Breast epithelium (tissue), 4 donors: ENCODE data around the gene SLC16A13. TPM values are rescaled to one million over a fixed set of nuclear protein-coding genes. Genes with fewer than 3 reads are reported as not detected.
A peak's percentile ranks its signal among the peaks of the same experiment; 100 is the strongest.
"Not testable (repeated sequence)": the region's sequence is repeated elsewhere in the genome, so short reads cannot be mapped to it uniquely, and the experiment has no call there.

Source experiments
- DNase-seq, 2 donors: peaks; one replicate each; pipeline ENCODE4 v3.0.0-alpha.2; 2019; ENCODE audit warnings: low spot score in 2 of 2
- H3K27ac ChIP-seq, 2 donors: fragments of 200-600 bp; sonication (generic) in 1 of 2; one replicate each; pipeline ENCODE4 v1.5.1; 2016 to 2019; ENCODE audit warnings: mild to moderate bottlenecking in 1 of 2
- H3K27me3 ChIP-seq, 2 donors: fragments of 200-600 bp; sonication (generic) in 1 of 2; one replicate each; pipeline versions ENCODE4 v1.5.1 to v1.6.0; 2017 to 2019; ENCODE audit warnings: control low read depth in 1 of 2, mild to moderate bottlenecking in 1 of 2
- H3K36me3 ChIP-seq: fragments of 200-600 bp; one replicate; pipeline ENCODE4 v1.5.1; 2019
- H3K4me1 ChIP-seq, 2 donors: fragments of 200-600 bp; sonication (generic); one replicate each; pipeline ENCODE4 v1.5.1; 2016 to 2019; ENCODE audit warnings: control low read depth in 1 of 2
- H3K4me3 ChIP-seq, 3 donors: fragments of 200-600 bp; sonication (generic); 1 replicate in 2 of 3; 2 replicates in 1 of 3; pipeline ENCODE4 v1.5.1; 2016 to 2019; ENCODE audit warnings: mild to moderate bottlenecking in 3 of 3, moderate library complexity in 2 of 3
- H3K9me3 ChIP-seq, 2 donors: fragments of 200-600 bp; sonication (generic) in 1 of 2; one replicate each; pipeline ENCODE4 v1.5.1; 2016 to 2019; ENCODE audit warnings: control low read depth in 1 of 2
- POLR2A ChIP-seq: fragments of 450-650 bp; IDR thresholded peaks from one replicate; pipeline ENCODE4 v1.6.1; 2016; ENCODE audit warnings: antibody characterized with exemption, mild to moderate bottlenecking, moderate library complexity
- POLR2AphosphoS5 ChIP-seq, 3 donors: sonication (generic); formaldehyde crosslinking; IDR thresholded peaks; one replicate each; pipeline ENCODE4 v1.6.1; 2017; ENCODE audit warnings: antibody characterized with exemption in 3 of 3
- intact Hi-C: fragments of 100-400 bp; cut with DNase I; formaldehyde crosslinking; loops from one replicate; pipeline ENCODE4 v1.15.1; 2023; ENCODE audit warnings: low total_unique reads
- total RNA-seq, 3 donors: library from RNA; depleted of rRNA; stranded (reverse); fragments of >200 nt; gene quantifications; one replicate each; pipeline ENCODE4 v1.1.0, GENCODE V29; 2016
- TF ChIP-seq, protein P1 (sequence below), 3 donors: fragments of 450-650 bp; IDR thresholded peaks; one replicate each; pipeline ENCODE4 v1.5.1; 2016 to 2017; ENCODE audit warnings: antibody characterized with exemption in 3 of 3, mild to moderate bottlenecking in 3 of 3, moderate library complexity in 3 of 3

Gene SLC16A13, protein sequence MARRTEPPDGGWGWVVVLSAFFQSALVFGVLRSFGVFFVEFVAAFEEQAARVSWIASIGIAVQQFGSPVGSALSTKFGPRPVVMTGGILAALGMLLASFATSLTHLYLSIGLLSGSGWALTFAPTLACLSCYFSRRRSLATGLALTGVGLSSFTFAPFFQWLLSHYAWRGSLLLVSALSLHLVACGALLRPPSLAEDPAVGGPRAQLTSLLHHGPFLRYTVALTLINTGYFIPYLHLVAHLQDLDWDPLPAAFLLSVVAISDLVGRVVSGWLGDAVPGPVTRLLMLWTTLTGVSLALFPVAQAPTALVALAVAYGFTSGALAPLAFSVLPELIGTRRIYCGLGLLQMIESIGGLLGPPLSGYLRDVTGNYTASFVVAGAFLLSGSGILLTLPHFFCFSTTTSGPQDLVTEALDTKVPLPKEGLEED
- 1 to 10 TPM in 2 of 3 donors, under 1 TPM in 1; 0.32 to 3.5 (median 2.6) TPM for total RNA-seq

- Histone ChIP-seq H3K9me3 (no peaks in the 10 kb centered on the region), H3K27me3 (no peaks in the 10 kb centered on the region), H3K4me3 (peak within 1 kb of the TSS; percentile 55 to 91 (median 71)), H3K4me1 (peaks cover 0 to 8% of the 10 kb centered on the region in 2 donors), H3K27ac (peak within 1 kb of the TSS; percentile 94 to 96), H3K36me3 (no peaks in the 10 kb centered on the region)
- intact Hi-C loops, result no loop called here
- DNase-seq, result peak; percentile 96 to 98
- TF ChIP-seq, protein P1, sequence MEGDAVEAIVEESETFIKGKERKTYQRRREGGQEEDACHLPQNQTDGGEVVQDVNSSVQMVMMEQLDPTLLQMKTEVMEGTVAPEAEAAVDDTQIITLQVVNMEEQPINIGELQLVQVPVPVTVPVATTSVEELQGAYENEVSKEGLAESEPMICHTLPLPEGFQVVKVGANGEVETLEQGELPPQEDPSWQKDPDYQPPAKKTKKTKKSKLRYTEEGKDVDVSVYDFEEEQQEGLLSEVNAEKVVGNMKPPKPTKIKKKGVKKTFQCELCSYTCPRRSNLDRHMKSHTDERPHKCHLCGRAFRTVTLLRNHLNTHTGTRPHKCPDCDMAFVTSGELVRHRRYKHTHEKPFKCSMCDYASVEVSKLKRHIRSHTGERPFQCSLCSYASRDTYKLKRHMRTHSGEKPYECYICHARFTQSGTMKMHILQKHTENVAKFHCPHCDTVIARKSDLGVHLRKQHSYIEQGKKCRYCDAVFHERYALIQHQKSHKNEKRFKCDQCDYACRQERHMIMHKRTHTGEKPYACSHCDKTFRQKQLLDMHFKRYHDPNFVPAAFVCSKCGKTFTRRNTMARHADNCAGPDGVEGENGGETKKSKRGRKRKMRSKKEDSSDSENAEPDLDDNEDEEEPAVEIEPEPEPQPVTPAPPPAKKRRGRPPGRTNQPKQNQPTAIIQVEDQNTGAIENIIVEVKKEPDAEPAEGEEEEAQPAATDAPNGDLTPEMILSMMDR (IDR thresholded peaks at IDR 0.05), result peak in 2 of 3 donors; percentile 11 to 14
- peak; percentile 50 to 90 (median 70) for TF ChIP-seq POLR2AphosphoS5 (IDR thresholded peaks at IDR 0.05)
- TF ChIP-seq POLR2A, result peak; percentile 24
Measured at GRCh38 chr17:7035591-7036368, at the start of gene SLC16A13. TSS of gene SLC16A13 (plus strand) at chr17:7036015. CDS start at chr17:7036383, 368 bp downstream.

DNA sequence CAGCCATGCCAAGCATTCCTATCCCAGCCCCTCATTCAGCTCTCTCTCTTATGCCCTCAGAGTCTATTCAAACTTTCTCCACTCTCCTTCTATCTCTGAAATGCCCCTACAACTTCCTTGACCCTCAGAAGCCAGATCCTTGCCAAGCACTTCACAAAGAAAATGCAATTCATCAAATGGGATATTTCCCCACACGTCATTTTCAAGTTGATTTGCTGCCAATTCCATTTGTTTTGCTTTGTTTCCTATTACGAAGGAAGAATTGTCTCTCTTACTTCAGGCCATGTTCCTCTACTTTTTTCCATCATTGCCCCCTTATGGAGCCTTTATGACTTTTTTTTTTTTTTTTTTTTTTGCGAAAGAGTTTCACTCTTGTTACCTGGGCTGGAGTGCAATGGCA is 49.1 kb upstream of the SLC16A13 start:
- no peaks in the 10 kb centered on the region for H3K9me3 ChIP-seq
- H3K4me3 ChIP-seq, result no peak overlapping the region
- H3K27me3 ChIP-seq, result no peaks in the 10 kb centered on the region
- H3K27ac ChIP-seq, result no peak overlapping the region
- TF ChIP-seq POLR2A, result no peak
- no peak for TF ChIP-seq POLR2AphosphoS5 (IDR thresholded peaks at IDR 0.05)
- TF ChIP-seq, protein P1 (IDR thresholded peaks at IDR 0.05), result no peak
- intact Hi-C loops, result no loop called here
- DNase-seq, result no peak
- no peaks in the 10 kb centered on the region for H3K4me1 ChIP-seq
- no peaks in the 10 kb centered on the region for H3K36me3 ChIP-seq

- TF ChIP-seq POLR2AphosphoS5 (IDR thresholded peaks at IDR 0.05), result no peak
- Histone ChIP-seq H3K27me3 (no peaks in the 10 kb centered on the region), H3K27ac (no peak overlapping the region), H3K9me3 (no peaks in the 10 kb centered on the region), H3K36me3 (no peaks in the 10 kb centered on the region), H3K4me3 (no peak overlapping the region), H3K4me1 (no peaks in the 10 kb centered on the region)
- intact Hi-C loops, result no loop called here
- no peak for DNase-seq
Measured at GRCh38 chr17:6989779-6990178, 46.0 kb upstream of the SLC16A13 start.

DNA sequence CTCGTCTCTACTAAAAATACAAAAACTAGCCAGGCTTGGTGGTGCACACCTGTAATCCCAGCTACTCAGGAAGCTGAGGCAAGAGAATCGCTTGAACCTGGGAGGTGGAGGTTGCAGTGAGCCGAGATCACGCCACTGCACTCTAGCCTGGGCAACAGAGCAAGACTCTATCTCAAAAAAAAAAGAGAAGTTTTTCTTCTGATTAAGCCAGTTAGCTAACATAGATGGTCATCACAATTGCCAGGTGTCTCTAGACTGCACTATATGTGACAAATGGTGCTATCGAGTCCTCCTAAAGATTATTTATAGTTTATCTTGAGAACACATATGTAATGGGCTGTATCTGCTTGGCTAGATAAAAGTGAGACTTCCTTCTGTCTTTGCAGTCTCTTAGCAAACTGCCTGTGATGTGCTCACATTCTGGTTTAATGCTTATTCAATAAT is 42.2 kb upstream of the SLC16A13 start:
- H3K4me1 ChIP-seq, DNase-seq, intact Hi-C loops, H3K27ac ChIP-seq, H3K9me3 ChIP-seq, H3K4me3 ChIP-seq, H3K27me3 ChIP-seq, H3K36me3 ChIP-seq: not testable (repeated sequence)

GRCh38 chr17:6994118-6994598 is 41.7 kb upstream of the SLC16A13 start:
- TF ChIP-seq, protein P1 (IDR thresholded peaks at IDR 0.05), result no peak
- no peak for TF ChIP-seq POLR2A
- no peak for TF ChIP-seq POLR2AphosphoS5 (IDR thresholded peaks at IDR 0.05)
- intact Hi-C loops, result no loop called here
- Histone ChIP-seq H3K4me1 (peaks cover 0 to 6% of the 10 kb centered on the region in 2 donors), H3K36me3 (peaks cover 2% of the 10 kb centered on the region), H3K9me3 (no peaks in the 10 kb centered on the region), H3K27ac (no peak overlapping the region), H3K27me3 (no peaks in the 10 kb centered on the region), H3K4me3 (no peak overlapping the region)
- no peak for DNase-seq
